ENCODE results near the gene NIT1.

NIT1 gene

GRCh38 chr1:161165742-161166668 lies 48.1 kb downstream of the NIT1 start, which contains the start of gene PPOX:
TSS of gene PPOX (plus strand) at chr1:161166426. CDS start at chr1:161166848, 422 bp downstream.
- H3K4me3 Mint-ChIP-seq: peak within 1 kb of the TSS; percentile 95
- H3K9me3 Mint-ChIP-seq: no peaks in the 10 kb centered on the region
- ATAC-seq: peak; percentile 96
- H3K4me1 Mint-ChIP-seq: peaks cover 65% of the 10 kb centered on the region
- peak; percentile 75 to 96 for DNase-seq (ENCODE audit: low spot score in 2 of 2)
- peaks cover 77% of the 10 kb centered on the region for H3K36me3 Mint-ChIP-seq
- H3K27ac Mint-ChIP-seq: peak within 1 kb of the TSS; percentile 97

DNA sequence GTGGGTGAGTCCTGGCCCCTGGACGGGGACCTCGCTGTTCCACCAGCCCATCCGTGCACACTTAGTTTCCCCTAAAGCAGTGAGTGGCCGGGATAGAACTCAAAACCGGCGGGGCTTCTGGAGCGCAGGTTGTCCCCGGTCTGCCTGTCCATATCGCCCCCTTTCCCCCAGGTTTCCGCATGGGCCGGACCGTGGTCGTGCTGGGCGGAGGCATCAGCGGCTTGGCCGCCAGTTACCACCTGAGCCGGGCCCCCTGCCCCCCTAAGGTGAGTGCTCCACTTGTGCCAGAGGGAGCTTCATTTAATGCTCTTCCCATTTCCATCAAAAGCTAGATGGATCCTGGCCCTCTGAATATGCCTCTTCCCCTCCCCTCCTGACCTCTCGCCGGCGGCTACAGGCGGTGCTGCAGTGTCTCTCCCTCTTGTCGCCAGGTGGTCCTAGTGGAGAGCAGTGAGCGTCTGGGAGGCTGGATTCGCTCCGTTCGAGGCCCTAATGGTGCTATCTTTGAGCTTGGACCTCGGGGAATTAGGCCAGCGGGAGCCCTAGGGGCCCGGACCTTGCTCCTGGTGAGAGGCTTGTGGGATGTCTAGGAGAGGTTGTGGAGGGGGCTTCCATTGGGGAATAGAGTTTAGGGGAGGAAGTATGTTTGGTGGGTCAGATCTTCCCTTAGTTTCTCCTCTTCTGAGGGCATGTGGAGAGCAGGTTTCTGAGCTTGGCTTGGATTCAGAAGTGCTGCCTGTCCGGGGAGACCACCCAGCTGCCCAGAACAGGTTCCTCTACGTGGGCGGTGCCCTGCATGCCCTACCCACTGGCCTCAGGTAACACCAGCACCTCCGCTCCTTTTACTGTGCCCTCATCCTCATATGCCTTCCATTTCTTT lies 49.0 kb downstream of the NIT1 start:
- peaks cover 65% of the 10 kb centered on the region for H3K4me1 Mint-ChIP-seq
- ATAC-seq (no peak), DNase-seq (ENCODE audit: low spot score in 2 of 2) (no peak)
- H3K9me3 Mint-ChIP-seq: no peaks in the 10 kb centered on the region
- H3K36me3 Mint-ChIP-seq: peaks cover 86% of the 10 kb centered on the region
- peak overlapping the region; percentile 97 for H3K27ac Mint-ChIP-seq
- H3K4me3 Mint-ChIP-seq: peak overlapping the region; percentile 95

DNA sequence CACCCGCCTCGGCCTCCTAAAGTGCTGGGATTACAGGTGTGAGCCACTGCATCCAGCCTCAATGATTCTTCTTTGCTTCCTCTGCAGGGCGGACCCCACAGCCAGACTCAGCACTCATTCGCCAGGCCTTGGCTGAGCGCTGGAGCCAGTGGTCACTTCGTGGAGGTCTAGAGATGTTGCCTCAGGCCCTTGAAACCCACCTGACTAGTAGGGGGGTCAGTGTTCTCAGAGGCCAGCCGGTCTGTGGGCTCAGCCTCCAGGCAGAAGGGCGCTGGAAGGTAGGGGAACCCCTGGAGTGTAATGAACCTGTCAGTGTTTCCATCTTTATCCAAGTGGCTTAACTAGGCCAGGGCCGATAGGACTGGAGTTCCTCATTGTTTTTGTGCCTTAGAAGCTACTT lies 51.0 kb downstream of the NIT1 start:
- DNase-seq (ENCODE audit: low spot score in 2 of 2) (no peak), ATAC-seq (no peak)
- H3K4me3 Mint-ChIP-seq: no peak overlapping the region
- H3K4me1 Mint-ChIP-seq: peaks cover 65% of the 10 kb centered on the region
- H3K9me3 Mint-ChIP-seq: no peaks in the 10 kb centered on the region
- H3K36me3 Mint-ChIP-seq: peaks cover 89% of the 10 kb centered on the region
- H3K27ac Mint-ChIP-seq: peak overlapping the region; percentile 97

Measured in stimulated activated effector memory CD8-positive, alpha-beta T cell treated with anti-CD3 and anti-CD28 coated beads, Interleukin-12 subunit alpha, Interleukin-12 subunit beta, amount 100 ng/mL, for 72 hours (primary cell).